BLaER1 treated with 17β-estradiol and CSF1 and Interleukin-3, amounts not matched to agents 10 nM and 100 nM (cell line): ENCODE measurements around the gene DNAJB1.
A peak's percentile ranks its signal among the peaks of the same experiment; 100 is the strongest.
"Not testable (repeated sequence)": the region's sequence is repeated elsewhere in the genome, so short reads cannot be mapped to it uniquely, and the experiment has no call there.

Experiments
- H3K27ac ChIP-seq, 11 experiments: shearing (Covaris generic); formaldehyde crosslinking; 2 replicates each; pipeline ENCODE4 v1.8.1; 2022
- H3K27me3 ChIP-seq, 11 experiments: shearing (Covaris generic); formaldehyde crosslinking; 2 replicates each; pipeline ENCODE4 v1.8.1; 2022
- H3K36me3 ChIP-seq, 11 experiments: shearing (Covaris generic); formaldehyde crosslinking; 2 replicates each; pipeline ENCODE4 v1.8.1; 2022
- H3K4me1 ChIP-seq, 10 experiments: shearing (Covaris generic); formaldehyde crosslinking; 2 replicates each; pipeline ENCODE4 v1.8.1; 2022
- H3K4me2 ChIP-seq, 11 experiments: shearing (Covaris generic); formaldehyde crosslinking; 2 replicates each; pipeline ENCODE4 v1.8.1; 2022
- H3K4me3 ChIP-seq, 10 experiments: shearing (Covaris generic); formaldehyde crosslinking; 2 replicates each; pipeline ENCODE4 v1.8.1; 2022
- H3K9ac ChIP-seq, 11 experiments: shearing (Covaris generic); formaldehyde crosslinking; 2 replicates each; pipeline ENCODE4 v1.8.1; 2022
- H3K9me3 ChIP-seq, 11 experiments: shearing (Covaris generic); formaldehyde crosslinking; replicated peaks in 1 of 11; 2 replicates each; pipeline ENCODE4 v1.8.1; 2022
- H4K20me1 ChIP-seq, 11 experiments: shearing (Covaris generic); formaldehyde crosslinking; 2 replicates each; pipeline ENCODE4 v1.8.1; 2022
- Cebpa-rat ChIP-seq, 11 experiments: shearing (Covaris generic); IDR thresholded peaks; 2 replicates each; pipeline ENCODE4 v1.8.1; 2022

The DNAJB1 gene

GRCh38 chr19:14514215-14514863 is 3.9 kb downstream of the DNAJB1 start:
- Histone ChIP-seq H3K4me2 (peak overlapping the region; percentile 90 to 99 (median 95)), H3K27ac (peak overlapping the region in 7 of 11 experiments; percentile 13 to 49 (median 27); a peak in 11 of 22 replicates), H3K4me1 (peaks cover 60 to 84% (median 81%) of the 10 kb centered on the region in 10 experiments), H3K9me3 (no peaks in the 10 kb centered on the region), H3K36me3 (peaks cover 35 to 52% (median 45%) of the 10 kb centered on the region in 11 experiments), H3K9ac (peak overlapping the region; percentile 95 to 99 (median 98); a peak in 16 of 22 replicates), H3K4me3 (peak overlapping the region; percentile 7 to 99 (median 92); a peak in 13 of 20 replicates), H3K27me3 (no peaks in the 10 kb centered on the region), H4K20me1 (peaks cover 38 to 60% (median 46%) of the 10 kb centered on the region in 11 experiments)
- no peak for TF ChIP-seq Cebpa-rat (IDR thresholded peaks at IDR 0.05)

DNA sequence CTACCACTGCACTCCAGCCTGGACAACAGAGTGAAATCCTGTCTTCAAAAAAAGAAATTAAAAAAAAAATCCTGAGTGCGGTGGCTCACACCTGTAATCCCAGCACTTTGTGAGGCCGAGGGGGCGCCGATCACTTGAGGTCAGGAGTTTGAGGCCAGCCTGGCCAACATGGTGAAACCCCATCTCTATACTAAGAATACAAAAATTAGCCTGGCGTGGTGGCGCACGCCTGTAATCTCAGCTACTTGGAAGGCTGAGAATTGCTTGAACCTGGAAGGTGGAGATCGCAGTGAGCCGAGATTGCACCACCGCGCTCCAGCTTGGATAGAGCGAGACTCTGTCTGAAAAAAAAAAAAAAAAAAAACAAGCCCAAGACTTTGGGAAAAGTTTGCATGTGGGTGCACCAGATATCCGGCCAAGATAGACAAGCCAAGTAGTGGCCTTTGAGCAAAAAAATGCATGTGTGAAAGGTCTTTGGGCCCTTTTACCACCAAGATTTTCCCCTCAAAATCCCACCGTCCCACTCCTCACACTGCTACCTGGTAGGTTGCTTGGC is 5.7 kb downstream of the DNAJB1 start:
- Histone ChIP-seq H3K4me2 (peak overlapping the region in 9 of 11 experiments; percentile 69 to 99 (median 95); a peak in 13 of 22 replicates), H3K27ac (peak overlapping the region in 7 of 11 experiments; percentile 72 to 86 (median 76); a peak in 11 of 22 replicates), H3K9ac (peak overlapping the region in 1 of 11 experiments; percentile 59; a peak in 2 of 22 replicates), H4K20me1 (peaks cover 35 to 53% (median 43%) of the 10 kb centered on the region in 11 experiments), H3K9me3 (no peaks in the 10 kb centered on the region), H3K36me3 (peaks cover 35 to 52% (median 45%) of the 10 kb centered on the region in 11 experiments), H3K4me1 (peaks cover 54 to 94% (median 91%) of the 10 kb centered on the region in 10 experiments), H3K4me3 (no peak overlapping the region), H3K27me3 (peaks cover 0 to 6% (median 0%) of the 10 kb centered on the region in 11 experiments; a peak in 3 of 22 replicates)
- no peak for TF ChIP-seq Cebpa-rat (IDR thresholded peaks at IDR 0.05)

DNA sequence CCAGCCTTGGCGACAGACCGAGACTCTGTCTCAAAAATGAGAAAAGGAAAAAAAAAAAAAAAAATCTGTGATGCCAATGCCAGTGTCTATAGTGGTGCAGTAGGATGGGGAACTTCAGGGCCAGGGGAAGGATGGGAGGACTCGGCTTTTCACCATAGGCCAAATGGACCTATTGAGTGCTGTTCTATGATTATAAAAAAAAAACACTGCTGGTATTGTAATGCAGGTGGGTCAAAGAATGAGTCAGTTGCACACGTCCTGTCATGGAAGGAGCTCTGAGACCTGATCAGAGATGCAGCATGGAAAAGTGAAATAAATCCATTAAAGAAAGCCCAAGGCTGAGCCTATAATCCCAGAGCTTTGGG is 7.0 kb downstream of the DNAJB1 start:
- H3K4me3 ChIP-seq, result peak overlapping the region in 2 of 10 experiments; percentile 4; a peak in 3 of 20 replicates
- TF ChIP-seq Cebpa-rat (IDR thresholded peaks at IDR 0.05), result no peak; a peak in 3 of 22 replicates
- peak overlapping the region; percentile 31 to 99 (median 88) for H3K4me2 ChIP-seq
- peak overlapping the region; percentile 12 to 73 (median 58); a peak in 16 of 22 replicates for H3K9ac ChIP-seq
- peaks cover 58 to 100% (median 97%) of the 10 kb centered on the region in 10 experiments for H3K4me1 ChIP-seq
- H3K27me3 ChIP-seq, result peaks cover 0 to 15% (median 6%) of the 10 kb centered on the region in 11 experiments; a peak in 9 of 22 replicates
- no peaks in the 10 kb centered on the region for H3K9me3 ChIP-seq
- peaks cover 23 to 41% (median 30%) of the 10 kb centered on the region in 11 experiments for H4K20me1 ChIP-seq
- H3K27ac ChIP-seq, result peak overlapping the region in 10 of 11 experiments; percentile 71 to 86 (median 74); a peak in 21 of 22 replicates
- H3K36me3 ChIP-seq, result peaks cover 29 to 42% (median 34%) of the 10 kb centered on the region in 11 experiments

GRCh38 chr19:14510311-14511228 is 7.6 kb downstream of the DNAJB1 start:
- Histone ChIP-seq H3K4me2 (peak overlapping the region; percentile 31 to 99 (median 88)), H3K27ac (peak overlapping the region; percentile 37 to 86 (median 73); a peak in 21 of 22 replicates), H3K4me3 (peak overlapping the region in 2 of 10 experiments; percentile 4 to 9; a peak in 3 of 20 replicates), H3K27me3 (peaks cover 0 to 15% (median 6%) of the 10 kb centered on the region in 11 experiments; a peak in 9 of 22 replicates), H3K36me3 (peaks cover 23 to 35% (median 28%) of the 10 kb centered on the region in 11 experiments), H3K4me1 (peaks cover 58 to 100% (median 94%) of the 10 kb centered on the region in 10 experiments), H3K9me3 (no peaks in the 10 kb centered on the region), H4K20me1 (peaks cover 16 to 34% (median 24%) of the 10 kb centered on the region in 11 experiments; a peak in 21 of 22 replicates), H3K9ac (peak overlapping the region; percentile 25 to 73 (median 58); a peak in 16 of 22 replicates)
- peak in 10 of 11 experiments; percentile 31 to 84 (median 74); a peak in 16 of 22 replicates for TF ChIP-seq Cebpa-rat (IDR thresholded peaks at IDR 0.05)

DNA sequence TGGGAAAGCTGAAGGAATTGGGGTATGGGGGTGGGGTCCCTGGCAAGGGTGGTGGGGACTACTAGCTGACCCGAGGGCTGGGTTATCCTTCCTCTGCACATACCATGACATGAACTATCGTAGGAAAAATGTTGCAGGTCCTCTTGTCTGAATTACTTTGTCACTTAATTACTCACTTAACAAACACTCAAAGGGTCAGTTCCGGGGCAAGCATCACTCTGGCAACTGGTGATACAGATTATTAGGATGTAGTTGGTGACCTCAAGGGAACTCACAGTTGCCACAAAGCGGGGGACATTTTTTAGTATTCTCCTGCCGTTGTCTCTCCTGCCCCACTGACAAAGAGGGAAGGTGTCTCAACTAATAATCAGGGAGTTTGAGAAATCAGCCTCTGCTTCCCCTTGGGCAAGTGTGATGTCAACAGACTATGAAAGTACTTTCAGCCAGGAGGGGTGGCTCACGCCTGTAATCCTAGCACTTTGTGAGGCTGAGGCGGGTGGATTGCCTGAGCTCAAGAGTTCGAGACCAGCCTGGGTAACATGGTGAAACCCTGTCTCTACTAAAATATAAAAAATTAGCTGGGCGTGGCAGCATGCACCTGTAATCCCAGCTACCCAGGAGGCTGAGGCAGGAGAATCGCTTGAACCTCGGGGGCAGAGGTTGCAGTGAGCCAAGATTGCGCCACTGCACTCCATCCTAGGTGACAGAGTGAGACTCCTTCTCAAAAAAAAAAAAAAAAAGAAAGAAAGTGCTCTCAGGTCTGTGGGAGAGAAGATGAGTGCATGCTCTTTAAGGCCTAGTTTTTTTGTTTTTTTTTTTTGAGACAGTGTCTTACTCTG is 10.3 kb downstream of the DNAJB1 start:
- no peak for TF ChIP-seq Cebpa-rat (IDR thresholded peaks at IDR 0.05)
- Histone ChIP-seq H3K9me3 (no peaks in the 10 kb centered on the region), H3K4me1 (peaks cover 45 to 88% (median 78%) of the 10 kb centered on the region in 10 experiments), H3K4me2 (peak overlapping the region; percentile 3 to 99 (median 68); a peak in 16 of 22 replicates), H4K20me1 (peaks cover 0 to 8% (median 0%) of the 10 kb centered on the region in 11 experiments; a peak in 3 of 22 replicates), H3K27me3 (peaks cover 0 to 15% (median 6%) of the 10 kb centered on the region in 11 experiments; a peak in 9 of 22 replicates), H3K4me3 (no peak overlapping the region), H3K27ac (peak overlapping the region in 7 of 11 experiments; percentile 6 to 39 (median 11); a peak in 8 of 22 replicates), H3K36me3 (peaks cover 0 to 9% (median 1%) of the 10 kb centered on the region in 11 experiments; a peak in 9 of 22 replicates), H3K9ac (no peak overlapping the region)

DNA sequence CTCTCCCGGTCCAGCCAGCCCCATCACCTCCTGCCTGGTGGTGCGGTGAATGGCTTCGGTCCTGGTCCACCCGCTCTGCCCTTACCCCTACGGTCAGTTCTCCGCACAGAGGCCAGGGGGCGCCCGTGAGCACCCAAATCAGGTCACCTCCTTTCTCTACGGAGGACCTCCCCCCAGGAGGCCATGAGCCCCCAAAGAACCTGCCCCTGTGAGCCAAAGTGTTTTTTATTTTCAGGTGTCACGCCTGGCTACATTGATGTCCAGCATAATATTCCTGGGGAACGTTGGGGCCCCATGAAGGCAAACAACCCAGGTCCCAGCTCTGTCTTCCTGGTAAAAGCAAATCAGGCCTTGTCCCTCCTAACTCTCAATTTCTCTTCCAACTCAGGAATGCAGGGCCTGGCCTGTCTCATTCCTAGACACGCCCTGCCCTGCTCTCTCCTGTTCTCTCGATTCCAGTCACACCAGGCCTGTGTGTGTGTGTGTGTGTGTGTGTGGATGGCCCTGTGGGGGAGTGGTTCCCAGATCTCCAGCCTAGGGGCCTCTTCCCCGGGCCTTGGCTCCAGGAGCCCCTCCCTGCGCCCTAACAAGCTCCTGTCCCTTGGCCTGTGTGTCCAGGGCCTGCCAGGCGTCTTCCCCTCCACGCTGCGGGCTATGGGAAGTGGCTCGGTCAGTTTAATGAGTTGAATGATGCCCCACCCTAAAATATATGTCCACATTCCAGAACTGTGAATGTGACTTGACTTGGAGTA is 12.5 kb downstream of the DNAJB1 start:
- TF ChIP-seq Cebpa-rat (IDR thresholded peaks at IDR 0.05), result no peak
- no peak overlapping the region for H3K9ac ChIP-seq
- no peak overlapping the region for H3K4me3 ChIP-seq
- peaks cover 37 to 70% (median 58%) of the 10 kb centered on the region in 10 experiments for H3K4me1 ChIP-seq
- no peak overlapping the region; a peak in 1 of 22 replicates for H3K27ac ChIP-seq
- no peaks in the 10 kb centered on the region for H3K9me3 ChIP-seq
- peaks cover 0 to 15% (median 6%) of the 10 kb centered on the region in 11 experiments; a peak in 9 of 22 replicates for H3K27me3 ChIP-seq
- H3K4me2 ChIP-seq, result peak overlapping the region in 6 of 11 experiments; percentile 9 to 98 (median 60); a peak in 4 of 22 replicates
- no peaks in the 10 kb centered on the region for H4K20me1 ChIP-seq
- H3K36me3 ChIP-seq, result no peaks in the 10 kb centered on the region

GRCh38 chr19:14504575-14504974 is 13.6 kb downstream of the DNAJB1 start:
- not testable (repeated sequence) for H3K9me3 ChIP-seq, H3K4me2 ChIP-seq, H4K20me1 ChIP-seq, H3K9ac ChIP-seq, H3K4me3 ChIP-seq, H3K36me3 ChIP-seq, H3K27ac ChIP-seq
- Histone ChIP-seq H3K4me1 (peaks cover 26 to 59% (median 47%) of the 10 kb centered on the region in 10 experiments), H3K27me3 (peaks cover 0 to 15% (median 6%) of the 10 kb centered on the region in 11 experiments; a peak in 9 of 22 replicates)
